OCI-LY1 (cell line): ENCODE data around the gene RBM20.
"Not testable (repeated sequence)": the region's sequence is repeated elsewhere in the genome, so short reads cannot be mapped to it uniquely, and the experiment has no call there.

Experiments
- EZH2 ChIP-seq: fragments of 200-600 bp; sonication (generic), shearing (Covaris generic); IDR thresholded peaks from 2 replicates; pipeline ENCODE4 v1.8.0; 2017; ENCODE audit warnings: borderline replicate concordance, mixed run types, mild to moderate bottlenecking, antibody characterized with exemption, low read length, moderate library complexity, mixed read lengths
- TF ChIP-seq, protein P1 (sequence below): fragments of 200-600 bp; sonication (generic), shearing (Covaris generic); IDR thresholded peaks from 2 replicates; pipeline ENCODE4 v1.5.1; 2017; ENCODE audit warnings: mild to moderate bottlenecking, antibody characterized with exemption, low read length, moderate library complexity, mixed read lengths

DNA sequence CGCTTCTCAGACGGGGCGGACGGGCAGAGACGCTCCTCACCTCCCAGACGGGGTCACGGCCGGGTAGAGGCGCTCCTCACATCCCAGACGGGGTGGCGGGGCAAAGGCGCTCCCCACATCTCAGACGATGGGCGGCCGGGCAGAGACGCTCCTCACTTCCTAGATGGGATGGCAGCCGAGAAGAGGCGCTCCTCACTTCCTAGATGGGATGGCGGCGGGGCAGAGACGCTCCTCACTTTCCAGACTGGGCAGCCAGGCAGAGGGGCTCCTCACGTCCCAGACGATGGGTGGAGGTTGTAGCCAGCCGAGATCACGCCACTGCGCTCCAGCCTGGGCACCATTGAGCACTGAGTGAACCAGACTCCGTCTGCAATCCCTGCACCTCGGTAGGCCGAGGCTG lies 123.5 kb downstream of the RBM20 start:
- TF ChIP-seq, protein P1, sequence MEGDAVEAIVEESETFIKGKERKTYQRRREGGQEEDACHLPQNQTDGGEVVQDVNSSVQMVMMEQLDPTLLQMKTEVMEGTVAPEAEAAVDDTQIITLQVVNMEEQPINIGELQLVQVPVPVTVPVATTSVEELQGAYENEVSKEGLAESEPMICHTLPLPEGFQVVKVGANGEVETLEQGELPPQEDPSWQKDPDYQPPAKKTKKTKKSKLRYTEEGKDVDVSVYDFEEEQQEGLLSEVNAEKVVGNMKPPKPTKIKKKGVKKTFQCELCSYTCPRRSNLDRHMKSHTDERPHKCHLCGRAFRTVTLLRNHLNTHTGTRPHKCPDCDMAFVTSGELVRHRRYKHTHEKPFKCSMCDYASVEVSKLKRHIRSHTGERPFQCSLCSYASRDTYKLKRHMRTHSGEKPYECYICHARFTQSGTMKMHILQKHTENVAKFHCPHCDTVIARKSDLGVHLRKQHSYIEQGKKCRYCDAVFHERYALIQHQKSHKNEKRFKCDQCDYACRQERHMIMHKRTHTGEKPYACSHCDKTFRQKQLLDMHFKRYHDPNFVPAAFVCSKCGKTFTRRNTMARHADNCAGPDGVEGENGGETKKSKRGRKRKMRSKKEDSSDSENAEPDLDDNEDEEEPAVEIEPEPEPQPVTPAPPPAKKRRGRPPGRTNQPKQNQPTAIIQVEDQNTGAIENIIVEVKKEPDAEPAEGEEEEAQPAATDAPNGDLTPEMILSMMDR: not testable (repeated sequence)
- TF ChIP-seq EZH2: not testable (repeated sequence)
